Right lobe of liver (tissue), 6 donors: Measurements from ENCODE around the gene NTHL1. TPM values are rescaled to one million over a fixed set of nuclear protein-coding genes. Genes with fewer than 3 reads are reported as not detected.
A peak's percentile ranks its signal among the peaks of the same experiment; 100 is the strongest.

Experiments
- ATAC-seq, 4 donors: fragments of 200-7000 bp; cut with Tn5 transposase; one replicate each; pipeline ENCODE4 v1.9.1; 2020; ENCODE audit warnings: mild to moderate bottlenecking in 4 of 4, moderate library complexity in 4 of 4
- DNase-seq, 3 donors: peaks; one replicate each; pipeline ENCODE4 v3.0.0-alpha.2; 2020
- H3K27ac ChIP-seq, 3 donors: fragments of 200-600 bp; one replicate each; pipeline ENCODE4 v1.8.0; 2022
- H3K27me3 ChIP-seq, 2 donors: fragments of 200-600 bp; one replicate each; pipeline ENCODE4 v1.8.0; 2022
- H3K36me3 ChIP-seq, 4 donors: fragments of 200-600 bp; sonication (generic) in 1 of 4; one replicate each; pipeline versions ENCODE4 v1.5.1 to v1.8.0; 2017 to 2022; ENCODE audit warnings: control low read depth in 1 of 4
- H3K4me1 ChIP-seq, 4 donors: fragments of 200-600 bp; sonication (generic) in 1 of 4; one replicate each; pipeline versions ENCODE4 v1.5.1 to v1.8.0; 2017 to 2022; ENCODE audit warnings: control low read depth in 1 of 4
- H3K4me3 ChIP-seq, 3 donors: fragments of 200-600 bp; one replicate each; pipeline ENCODE4 v1.8.0; 2022
- H3K9me3 ChIP-seq, 4 donors: fragments of 200-600 bp; sonication (generic) in 1 of 4; one replicate each; pipeline versions ENCODE4 v1.5.1 to v1.8.0; 2017 to 2022; ENCODE audit warnings: control low read depth in 1 of 4
- CTCF ChIP-seq, 4 donors: fragments of 200-600 bp in 3 of 4; fragments of 450-650 bp in 1 of 4; IDR thresholded peaks; one replicate each; pipeline versions ENCODE4 v1.5.1 to v1.8.0; 2016 to 2022; ENCODE audit warnings: antibody characterized with exemption in 4 of 4, mild to moderate bottlenecking in 2 of 4
- POLR2A ChIP-seq: fragments of 450-650 bp; IDR thresholded peaks from one replicate; pipeline ENCODE4 v1.6.1; 2017; ENCODE audit warnings: antibody characterized with exemption, mild to moderate bottlenecking
- WGBS: methylation state at CpG from one replicate; pipeline ENCODE4 v1.1.6; 2018; ENCODE audit warnings: low coverage, low lambda C conversion rate; ENCODE audit not compliant: insufficient coverage; ENCODE audit errors: missing lambda C conversion rate; 5-methylcytosine and 5-hydroxymethylcytosine counted together
- intact Hi-C, 2 donors: fragments of 100-400 bp; cut with DNase I; formaldehyde crosslinking; loops; one replicate each; pipeline versions ENCODE4 v1.11.2 to v1.14.1; 2022
- total RNA-seq, 6 experiments: library from RNA; depleted of rRNA in 2 of 6; stranded (reverse); fragments of >200 nt in 2 of 6; fragmentation: NEBNext Ultra II Directional in 3 of 6; extraction: Animal tissue kit (Norgen Biotek cat#: 25700) in 3 of 6; gene quantifications; one replicate each; pipeline versions ENCODE4 v1.1.0 to v1.2.4, GENCODE V29; 2016 to 2023
- donor health status: DM: no; HTN: yes; CAD: no.
- donor health status: DM: no; HTN: no; CAD: no.
- donor health status: DM: no; HTN: no; CAD: no.
- donor health status: DM: no; HTN: yes; CAD: no.
- donor health status: DM: no; HTN: yes; CAD: no.

NTHL1 gene
- total RNA-seq, 6 experiments from 2014 or later, result 12.0 to 127 (median 42.6) TPM

GRCh38 chr16:2023092-2024031 is 24.3 kb downstream of the NTHL1 start:
- Histone ChIP-seq H3K4me1 (peaks cover 0 to 35% (median 14%) of the 10 kb centered on the region in 4 donors), H3K36me3 (no peaks in the 10 kb centered on the region), H3K4me3 (peak overlapping the region in 1 of 3 donors; percentile 22), H3K9me3 (no peaks in the 10 kb centered on the region), H3K27ac (peak overlapping the region; percentile 2 to 38 (median 26)), H3K27me3 (no peaks in the 10 kb centered on the region)
- TF ChIP-seq POLR2A (peak; percentile 43), CTCF (IDR thresholded peaks at IDR 0.05) (peak; percentile 89 to 99 (median 94))
- 20% methylated on average over 17 of the region's 53 CpGs for WGBS
- DNase-seq, result peak; percentile 94 to 96 (median 95)
- peak; percentile 85 to 95 (median 88) for ATAC-seq
- intact Hi-C loops, result loop anchor here in 1 of 2 donors (5.0 kb wide), 1 partner anchor 124 kb away; the partner anchor contains the start of gene RAB26

GRCh38 chr16:2022723-2023091 is 24.9 kb downstream of the NTHL1 start:
- WGBS, result 0% methylated on average over 3 of the region's 14 CpGs
- intact Hi-C loops, result loop anchor here in 1 of 2 donors (5.0 kb wide), 1 partner anchor 125 kb away; the partner anchor contains the start of gene RAB26
- Histone ChIP-seq H3K36me3 (no peaks in the 10 kb centered on the region), H3K27ac (no peak overlapping the region), H3K4me1 (peaks cover 0 to 29% (median 12%) of the 10 kb centered on the region in 4 donors), H3K9me3 (no peaks in the 10 kb centered on the region), H3K27me3 (no peaks in the 10 kb centered on the region), H3K4me3 (peak overlapping the region in 1 of 3 donors; percentile 22)
- ATAC-seq, result peak in 2 of 4 donors; percentile 3 to 18
- peak in 1 of 3 donors; percentile 41 for DNase-seq
- no peak for TF ChIP-seq POLR2A
- TF ChIP-seq CTCF (IDR thresholded peaks at IDR 0.05), result no peak

GRCh38 chr16:2019921-2020831 is 27.5 kb downstream of the NTHL1 start:
- Histone ChIP-seq H3K9me3 (no peaks in the 10 kb centered on the region), H3K4me3 (peak overlapping the region in 1 of 3 donors; percentile 7), H3K27ac (no peak overlapping the region), H3K36me3 (no peaks in the 10 kb centered on the region), H3K4me1 (peaks cover 0 to 21% (median 7%) of the 10 kb centered on the region in 4 donors), H3K27me3 (no peaks in the 10 kb centered on the region)
- ATAC-seq (no peak), DNase-seq (peak in 1 of 3 donors; percentile 33)
- 0% methylated on average over 10 of the region's 96 CpGs for WGBS
- TF ChIP-seq POLR2A, result no peak
- TF ChIP-seq CTCF (IDR thresholded peaks at IDR 0.05), result no peak
- intact Hi-C loops, result loop anchor here (5.0 kb wide), 2 partner anchors 42 to 127 kb away; partner anchors contain the start of gene RAB26 (in 1 of the 2)

GRCh38 chr16:2019518-2019920 is 28.1 kb downstream of the NTHL1 start, which contains the start of gene NPW:
NPW (plus strand) TSS chr16:2019785.
- peak within 1 kb of the TSS in 1 of 3 donors; percentile 7 for H3K4me3 ChIP-seq
- intact Hi-C loops, result loop anchor here in 1 of 2 donors (5.0 kb wide), 1 partner anchor 43 kb away; no protein-coding TSS in a partner anchor

More at GRCh38 chr16:2019518-2019920, 28.1 kb downstream of the NTHL1 start, which contains the start of gene NPW:
- no CpG with 5 or more reads among the region's 33 CpGs for WGBS
- H3K27me3 ChIP-seq, result no peaks in the 10 kb centered on the region
- ATAC-seq (no peak), DNase-seq (peak in 1 of 3 donors; percentile 45)
- H3K9me3 ChIP-seq, result no peaks in the 10 kb centered on the region
- no peaks in the 10 kb centered on the region for H3K36me3 ChIP-seq
- no peak for TF ChIP-seq POLR2A
- no peak for TF ChIP-seq CTCF (IDR thresholded peaks at IDR 0.05)
- H3K27ac ChIP-seq, result no peak within 1 kb of the TSS
- H3K4me1 ChIP-seq, result peaks cover 0 to 21% (median 7%) of the 10 kb centered on the region in 4 donors
